ENCODE data around the gene TP63.

GRCh38 chr3:189863031-189863430, 231.8 kb downstream of the TP63 start:
- TF ChIP-seq POLR2A (IDR thresholded peaks at IDR 0.05), result no peak
- TF ChIP-seq, protein P1, sequence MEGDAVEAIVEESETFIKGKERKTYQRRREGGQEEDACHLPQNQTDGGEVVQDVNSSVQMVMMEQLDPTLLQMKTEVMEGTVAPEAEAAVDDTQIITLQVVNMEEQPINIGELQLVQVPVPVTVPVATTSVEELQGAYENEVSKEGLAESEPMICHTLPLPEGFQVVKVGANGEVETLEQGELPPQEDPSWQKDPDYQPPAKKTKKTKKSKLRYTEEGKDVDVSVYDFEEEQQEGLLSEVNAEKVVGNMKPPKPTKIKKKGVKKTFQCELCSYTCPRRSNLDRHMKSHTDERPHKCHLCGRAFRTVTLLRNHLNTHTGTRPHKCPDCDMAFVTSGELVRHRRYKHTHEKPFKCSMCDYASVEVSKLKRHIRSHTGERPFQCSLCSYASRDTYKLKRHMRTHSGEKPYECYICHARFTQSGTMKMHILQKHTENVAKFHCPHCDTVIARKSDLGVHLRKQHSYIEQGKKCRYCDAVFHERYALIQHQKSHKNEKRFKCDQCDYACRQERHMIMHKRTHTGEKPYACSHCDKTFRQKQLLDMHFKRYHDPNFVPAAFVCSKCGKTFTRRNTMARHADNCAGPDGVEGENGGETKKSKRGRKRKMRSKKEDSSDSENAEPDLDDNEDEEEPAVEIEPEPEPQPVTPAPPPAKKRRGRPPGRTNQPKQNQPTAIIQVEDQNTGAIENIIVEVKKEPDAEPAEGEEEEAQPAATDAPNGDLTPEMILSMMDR (IDR thresholded peaks at IDR 0.05), result no peak
